CD4-positive, alpha-beta T cell (primary cell): ENCODE results near the gene HSPB6. TPM values are rescaled to one million over a fixed set of nuclear protein-coding genes. Genes with fewer than 3 reads are reported as not detected.

ENCODE experiments used
- ATAC-seq: fragments of 200-7000 bp; cut with Tn5 transposase; one replicate; pipeline ENCODE4 v1.10.0; 2022; ENCODE audit warnings: mild to moderate bottlenecking; ENCODE audit not compliant: poor library complexity
- CTCF ChIA-PET: fragments of 350-600 bp; sonication (Branson Sonifier 250); formaldehyde crosslinking; loops from one replicate; lab custom pipeline; 2021; ENCODE audit warnings: antibody characterized with exemption, inconsistent platforms; lab: Charles Lee
- POLR2A ChIA-PET: fragments of 350-600 bp; sonication (Branson Sonifier 250); formaldehyde crosslinking; loops from one replicate; lab custom pipeline; 2021; ENCODE audit warnings: antibody characterized with exemption, inconsistent platforms; lab: Charles Lee
- DNase-seq, 14 experiments: peaks; one replicate each; pipeline ENCODE4 v3.0.0-alpha.2; 2013 to 2020; ENCODE audit warnings: mixed read lengths in 2 of 14
- H3K27ac ChIP-seq, 2 donors: one replicate each; pipeline versions ENCODE4 v1.5.1 to v1.7.0; 2013; ENCODE audit warnings: low read length in 2 of 2, low read depth in 1 of 2, mild to moderate bottlenecking in 1 of 2
- H3K27me3 ChIP-seq, 2 experiments: 1 replicate in 1 of 2; 2 replicates in 1 of 2; pipeline versions ENCODE4 v1.6.1 to v1.7.0; 2013; ENCODE audit warnings: low read length in 2 of 2, control low read depth in 1 of 2, mild to moderate bottlenecking in 1 of 2, moderate library complexity in 1 of 2; ENCODE audit not compliant: insufficient read depth in 2 of 2, control insufficient read depth in 1 of 2
- H3K36me3 ChIP-seq: one replicate; pipeline ENCODE4 v1.6.1; 2013; ENCODE audit warnings: low read length, control low read depth; ENCODE audit not compliant: insufficient read depth
- H3K4me1 ChIP-seq: one replicate; pipeline ENCODE4 v1.6.1; 2013; ENCODE audit warnings: low read length, control low read depth; ENCODE audit not compliant: insufficient read depth
- H3K4me3 ChIP-seq: one replicate; pipeline ENCODE4 v1.5.1; 2013; ENCODE audit warnings: mild to moderate bottlenecking, low read length, moderate library complexity
- H3K9me3 ChIP-seq, 2 experiments: 1 replicate in 1 of 2; 2 replicates in 1 of 2; pipeline versions ENCODE4 v1.6.1 to v1.7.0; 2013; ENCODE audit warnings: low read length in 2 of 2, mild to moderate bottlenecking in 2 of 2, control low read depth in 1 of 2, moderate library complexity in 1 of 2; ENCODE audit not compliant: control insufficient read depth in 1 of 2, insufficient read depth in 1 of 2
- H3K27ac Mint-ChIP-seq: one replicate; pipeline ENCODE4 v1.8.0; 2020; ENCODE audit warnings: mixed read lengths
- H3K27me3 Mint-ChIP-seq: one replicate; pipeline ENCODE4 v1.8.0; 2021; ENCODE audit warnings: mixed read lengths
- H3K36me3 Mint-ChIP-seq: one replicate; pipeline ENCODE4 v1.8.0; 2021; ENCODE audit warnings: low read depth, mixed read lengths
- H3K4me1 Mint-ChIP-seq: one replicate; pipeline ENCODE4 v1.8.0; 2021; ENCODE audit warnings: low read depth, mixed read lengths
- H3K4me3 Mint-ChIP-seq: one replicate; pipeline ENCODE4 v1.8.0; 2020; ENCODE audit warnings: mild to moderate bottlenecking, mixed read lengths
- H3K9me3 Mint-ChIP-seq: one replicate; pipeline ENCODE4 v1.8.0; 2020; ENCODE audit warnings: mixed read lengths
- CTCF ChIP-seq: fragments of 200-600 bp; IDR thresholded peaks from one replicate; pipeline ENCODE4 v1.8.0; 2022; ENCODE audit warnings: antibody characterized with exemption, mild to moderate bottlenecking
- intact Hi-C, 2 experiments: fragments of 100-400 bp; cut with DNase I in 1 of 2; cut with micrococcal nuclease in 1 of 2; formaldehyde crosslinking; loops; one replicate each; pipeline versions ENCODE4 v1.15.1 to v1.9.0; 2023 to 2025; cut with DNase I, micrococcal nuclease
- total RNA-seq, 174 experiments: library from RNA in 2 of 174; stranded (reverse) in 2 of 174; gene quantifications; one replicate each; pipeline ENCODE4 v1.2.3 and lab custom pipeline; 2021 to 2026

The HSPB6 gene
- total RNA-seq, 2 experiments from 2014 or later, result not detected

DNA sequence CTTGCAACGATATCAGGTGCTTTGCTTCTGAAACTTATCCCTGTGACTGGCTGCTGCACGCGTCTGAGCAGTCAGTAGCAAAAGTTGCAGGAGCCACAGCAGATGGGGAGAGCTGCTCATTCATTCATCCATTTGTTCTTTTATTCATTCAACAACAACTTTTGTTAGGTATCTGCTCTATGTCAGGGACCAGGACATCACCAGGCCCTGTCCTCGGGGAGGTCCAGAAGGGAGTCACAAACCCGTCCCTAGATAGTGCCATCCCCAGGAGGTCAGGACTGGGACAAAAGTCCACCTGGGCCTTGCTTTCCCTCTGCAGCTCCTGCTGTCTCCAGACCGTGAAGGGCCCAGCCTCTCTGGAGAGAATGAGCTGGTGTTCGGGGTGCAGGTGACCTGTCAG is 21.1 kb upstream of the HSPB6 start:
- no peak for ATAC-seq
- Histone ChIP-seq H3K27me3 (no peaks in the 10 kb centered on the region), H3K27ac (no peak overlapping the region), H3K4me3 (no peak overlapping the region), H3K4me1 (peaks cover 21% of the 10 kb centered on the region), H3K9me3 (no peaks in the 10 kb centered on the region), H3K36me3 (peaks cover 10% of the 10 kb centered on the region)
- DNase-seq, result no peak
- Mint-ChIP-seq H3K4me1 (peaks cover 24% of the 10 kb centered on the region), H3K36me3 (peaks cover 12% of the 10 kb centered on the region), H3K9me3 (no peaks in the 10 kb centered on the region), H3K4me3 (peak overlapping the region; percentile 30), H3K27me3 (no peaks in the 10 kb centered on the region), H3K27ac (no peak overlapping the region)
- ChIA-PET CTCF (no interaction called here), POLR2A (no interaction called here)
- intact Hi-C loops, result loop anchor here in 1 of 2 experiments (5.0 to 10.0 kb wide), 2 partner anchors 157 to 279 kb away; partner anchors contain the start of gene LRFN3
- no peak for TF ChIP-seq CTCF

DNA sequence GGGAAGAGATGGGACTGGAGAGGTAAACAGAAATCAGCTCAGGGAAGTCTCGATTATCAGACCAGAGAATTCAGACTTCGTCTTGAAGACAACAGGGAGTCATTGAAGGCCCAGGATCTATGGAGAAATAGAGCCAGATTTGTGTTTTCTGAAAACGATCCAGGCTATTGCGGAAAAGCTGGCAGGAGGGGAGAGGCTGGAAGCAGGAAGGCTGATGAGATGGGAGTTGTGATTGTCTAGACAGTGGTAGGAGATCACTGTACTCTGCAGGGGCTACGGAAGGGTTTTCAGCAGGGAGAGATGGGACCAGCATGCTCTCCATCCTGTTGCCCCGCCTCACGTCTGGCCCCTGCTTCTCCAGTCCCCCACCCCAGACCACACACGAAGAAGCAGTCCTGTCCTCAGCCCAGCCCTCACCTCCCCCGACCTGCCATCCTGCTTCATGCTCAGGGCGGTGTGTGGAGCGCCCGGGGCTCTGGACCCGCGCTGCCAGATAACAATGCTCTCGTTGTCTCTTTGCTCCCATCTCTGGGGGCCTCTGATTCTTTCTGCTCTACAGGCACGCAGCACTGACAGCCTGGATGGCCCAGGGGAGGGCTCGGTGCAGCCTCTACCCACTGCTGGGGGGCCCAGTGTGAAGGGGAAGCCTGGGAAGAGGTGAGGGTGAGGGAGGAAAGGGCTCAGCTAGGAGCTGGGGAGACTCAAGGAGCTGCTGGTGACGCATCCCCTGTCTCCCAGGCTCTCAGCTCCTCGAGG is 20.4 kb upstream of the HSPB6 start:
- Mint-ChIP-seq H3K27me3 (no peaks in the 10 kb centered on the region), H3K4me3 (peak overlapping the region; percentile 78), H3K4me1 (peaks cover 24% of the 10 kb centered on the region), H3K9me3 (no peaks in the 10 kb centered on the region), H3K27ac (no peak overlapping the region), H3K36me3 (peaks cover 10% of the 10 kb centered on the region)
- no peak overlapping the region for H3K4me3 ChIP-seq
- no peak overlapping the region for H3K27ac ChIP-seq
- ChIA-PET POLR2A (interaction anchor here (1.3 kb wide), 1 partner anchor 32 kb away, joined by 4 read pairs; the partner anchor contains the start of gene U2AF1L4), CTCF (no interaction called here)
- intact Hi-C loops, result loop anchor here in 1 of 2 experiments (5.0 to 10.0 kb wide), 2 partner anchors 158 to 280 kb away; partner anchors contain the start of gene LRFN3
- no peak for TF ChIP-seq CTCF
- peaks cover 6% of the 10 kb centered on the region for H3K36me3 ChIP-seq
- H3K9me3 ChIP-seq, result no peaks in the 10 kb centered on the region
- H3K27me3 ChIP-seq, result no peaks in the 10 kb centered on the region
- peak in 1 of 14 experiments; percentile 22 for DNase-seq
- ATAC-seq, result no peak
- H3K4me1 ChIP-seq, result peaks cover 21% of the 10 kb centered on the region

GRCh38 chr19:35776102-35776788 is 19.4 kb upstream of the HSPB6 start:
- POLR2A ChIA-PET, result interaction anchor here (1.3 kb wide), 1 partner anchor 31 kb away, joined by 4 read pairs; the partner anchor contains the start of gene U2AF1L4
- Histone ChIP-seq H3K9me3 (no peaks in the 10 kb centered on the region), H3K4me1 (peaks cover 21% of the 10 kb centered on the region), H3K27ac (no peak overlapping the region), H3K36me3 (peaks cover 4% of the 10 kb centered on the region), H3K27me3 (no peaks in the 10 kb centered on the region), H3K4me3 (peak overlapping the region; percentile 69)
- ATAC-seq (no peak), DNase-seq (peak in 1 of 14 experiments; percentile 39)
- intact Hi-C loops, result loop anchor here in 1 of 2 experiments (5.0 to 10.0 kb wide), 2 partner anchors 159 to 281 kb away; partner anchors contain the start of gene LRFN3
- Mint-ChIP-seq H3K4me1 (peaks cover 24% of the 10 kb centered on the region), H3K27ac (no peak overlapping the region), H3K27me3 (no peaks in the 10 kb centered on the region), H3K9me3 (no peaks in the 10 kb centered on the region), H3K4me3 (peak overlapping the region; percentile 78), H3K36me3 (peaks cover 6% of the 10 kb centered on the region)
- no peak for TF ChIP-seq CTCF
- CTCF ChIA-PET, result no interaction called here
